ENCODE measurements around the gene RBM4.

Gene RBM4

DNA sequence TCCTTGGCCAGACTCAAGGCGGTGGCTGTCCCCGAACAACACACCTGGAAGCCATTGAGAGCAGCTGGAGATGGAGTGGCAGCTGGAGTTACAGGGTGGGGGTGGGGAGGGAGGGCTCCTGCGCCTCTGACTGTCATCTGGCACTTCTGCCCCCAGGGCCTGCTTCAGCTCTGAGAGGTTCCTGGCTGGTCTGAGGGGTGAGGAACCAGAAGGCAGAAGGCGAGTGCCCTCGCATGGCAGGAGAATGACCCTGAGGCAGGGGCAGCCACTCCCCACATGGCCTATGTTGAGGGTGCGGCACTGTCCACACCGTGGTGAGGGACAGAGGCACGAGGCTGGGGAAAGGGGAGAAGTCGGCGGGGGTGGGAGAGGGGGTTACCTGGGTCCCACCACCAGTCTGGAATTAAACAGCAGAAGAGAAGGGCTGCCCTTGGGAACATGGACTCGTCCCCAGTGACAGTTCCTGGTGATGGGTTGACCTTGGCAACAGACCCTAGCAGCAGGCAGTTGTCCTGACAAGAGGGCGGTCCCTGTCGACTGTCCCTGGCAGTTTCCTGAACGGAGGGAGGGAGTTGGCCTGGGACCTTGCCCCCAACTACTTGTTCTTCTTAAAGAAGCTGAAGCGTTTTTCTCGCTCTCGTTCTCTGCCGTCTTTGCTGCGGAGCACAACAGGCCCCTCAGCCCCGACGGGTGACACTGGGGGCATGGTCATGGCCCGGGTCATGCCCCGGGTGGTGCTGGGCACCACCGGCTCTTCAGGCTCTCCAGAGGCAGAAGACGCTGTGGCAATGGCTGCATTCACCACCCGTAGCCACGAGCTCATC, 47.0 kb downstream of the RBM4 start:
- Histone ChIP-seq H3K79me2 (ENCODE audit: insufficient read depth, low read length) (no peaks in the 10 kb centered on the region), H3K4me3 (ENCODE audit: low read depth, low read length, poor library complexity, severe bottlenecking) (no peak overlapping the region), H3K36me3 (ENCODE audit: insufficient read depth, low read length) (peaks cover 28% of the 10 kb centered on the region), H3K4me2 (ENCODE audit: low read length) (no peak overlapping the region), H3K4me1 (ENCODE audit: insufficient read depth, low read length, severe bottlenecking) (no peaks in the 10 kb centered on the region), H3K9ac (ENCODE audit: low read length) (no peak overlapping the region), H3K27ac (ENCODE audit: low read depth, low read length, poor library complexity, severe bottlenecking) (no peak overlapping the region), H3K27me3 (ENCODE audit: insufficient read depth, low read length) (no peaks in the 10 kb centered on the region), H3F3A (ENCODE audit: insufficient read depth, low read length) (no peaks in the 10 kb centered on the region), H3K9me3 (ENCODE audit: low read length) (peaks cover 5% of the 10 kb centered on the region; the same call in 1 of the 2 replicates), H3K9me2 (ENCODE audit: low read depth, low read length) (no peaks in the 10 kb centered on the region), H2AFZ (ENCODE audit: low read length) (no peak overlapping the region), H4K20me1 (ENCODE audit: insufficient read depth, low read length) (no peaks in the 10 kb centered on the region)
- no peak for TF ChIP-seq EZH2 (IDR thresholded peaks at IDR 0.05; ENCODE audit: borderline replicate concordance, low read length)
- TF ChIP-seq, protein P1, sequence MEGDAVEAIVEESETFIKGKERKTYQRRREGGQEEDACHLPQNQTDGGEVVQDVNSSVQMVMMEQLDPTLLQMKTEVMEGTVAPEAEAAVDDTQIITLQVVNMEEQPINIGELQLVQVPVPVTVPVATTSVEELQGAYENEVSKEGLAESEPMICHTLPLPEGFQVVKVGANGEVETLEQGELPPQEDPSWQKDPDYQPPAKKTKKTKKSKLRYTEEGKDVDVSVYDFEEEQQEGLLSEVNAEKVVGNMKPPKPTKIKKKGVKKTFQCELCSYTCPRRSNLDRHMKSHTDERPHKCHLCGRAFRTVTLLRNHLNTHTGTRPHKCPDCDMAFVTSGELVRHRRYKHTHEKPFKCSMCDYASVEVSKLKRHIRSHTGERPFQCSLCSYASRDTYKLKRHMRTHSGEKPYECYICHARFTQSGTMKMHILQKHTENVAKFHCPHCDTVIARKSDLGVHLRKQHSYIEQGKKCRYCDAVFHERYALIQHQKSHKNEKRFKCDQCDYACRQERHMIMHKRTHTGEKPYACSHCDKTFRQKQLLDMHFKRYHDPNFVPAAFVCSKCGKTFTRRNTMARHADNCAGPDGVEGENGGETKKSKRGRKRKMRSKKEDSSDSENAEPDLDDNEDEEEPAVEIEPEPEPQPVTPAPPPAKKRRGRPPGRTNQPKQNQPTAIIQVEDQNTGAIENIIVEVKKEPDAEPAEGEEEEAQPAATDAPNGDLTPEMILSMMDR (IDR thresholded peaks at IDR 0.05; ENCODE audit: low read length), result no peak

DNA sequence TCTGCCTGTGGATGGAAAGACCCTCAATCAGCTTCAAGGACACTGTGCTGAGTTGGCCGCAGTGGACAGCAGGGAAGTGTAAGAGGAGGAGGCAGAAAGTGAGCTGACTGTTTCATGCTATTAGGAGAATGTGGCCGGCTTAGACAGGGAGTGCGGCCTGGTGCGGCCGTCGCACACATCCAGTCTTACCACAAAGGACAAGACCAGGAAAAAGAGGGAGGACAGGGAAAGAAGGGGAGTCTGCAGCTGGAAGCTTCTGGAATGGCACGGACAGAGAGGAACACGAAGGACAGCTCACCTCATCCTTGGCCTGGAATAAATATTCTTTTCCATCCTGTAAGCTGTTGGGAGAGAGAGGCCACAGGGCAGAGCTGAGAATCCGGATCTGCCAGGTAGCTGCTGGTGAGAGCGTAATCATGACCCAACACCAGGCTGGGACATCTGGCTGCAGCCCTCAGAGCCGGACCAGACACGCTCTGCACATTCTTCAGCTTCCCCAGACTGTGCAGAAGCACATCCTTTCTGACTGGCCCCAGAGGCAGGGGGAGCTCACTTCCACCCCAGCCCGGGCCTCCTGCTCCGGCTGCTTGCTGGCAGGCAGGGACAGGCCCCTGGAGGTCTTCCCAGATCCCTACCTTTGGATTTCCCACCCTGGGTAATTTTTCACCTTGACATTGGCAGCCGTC, 47.7 kb downstream of the RBM4 start:
- Histone ChIP-seq H3K4me3 (ENCODE audit: low read depth, low read length, poor library complexity, severe bottlenecking) (no peak overlapping the region), H3K36me3 (ENCODE audit: insufficient read depth, low read length) (peaks cover 30% of the 10 kb centered on the region), H2AFZ (ENCODE audit: low read length) (no peak overlapping the region), H3K4me2 (ENCODE audit: low read length) (no peak overlapping the region), H3K79me2 (ENCODE audit: insufficient read depth, low read length) (no peaks in the 10 kb centered on the region), H3K9me2 (ENCODE audit: low read depth, low read length) (no peaks in the 10 kb centered on the region), H3K4me1 (ENCODE audit: insufficient read depth, low read length, severe bottlenecking) (no peaks in the 10 kb centered on the region), H3F3A (ENCODE audit: insufficient read depth, low read length) (no peaks in the 10 kb centered on the region), H3K27me3 (ENCODE audit: insufficient read depth, low read length) (no peaks in the 10 kb centered on the region), H4K20me1 (ENCODE audit: insufficient read depth, low read length) (no peaks in the 10 kb centered on the region), H3K9me3 (ENCODE audit: low read length) (peaks cover 3% of the 10 kb centered on the region; the same call in 1 of the 2 replicates), H3K9ac (ENCODE audit: low read length) (no peak overlapping the region), H3K27ac (ENCODE audit: low read depth, low read length, poor library complexity, severe bottlenecking) (no peak overlapping the region)
- no peak for TF ChIP-seq EZH2 (IDR thresholded peaks at IDR 0.05; ENCODE audit: borderline replicate concordance, low read length)
- TF ChIP-seq, protein P1 (IDR thresholded peaks at IDR 0.05; ENCODE audit: low read length), result no peak

DNA sequence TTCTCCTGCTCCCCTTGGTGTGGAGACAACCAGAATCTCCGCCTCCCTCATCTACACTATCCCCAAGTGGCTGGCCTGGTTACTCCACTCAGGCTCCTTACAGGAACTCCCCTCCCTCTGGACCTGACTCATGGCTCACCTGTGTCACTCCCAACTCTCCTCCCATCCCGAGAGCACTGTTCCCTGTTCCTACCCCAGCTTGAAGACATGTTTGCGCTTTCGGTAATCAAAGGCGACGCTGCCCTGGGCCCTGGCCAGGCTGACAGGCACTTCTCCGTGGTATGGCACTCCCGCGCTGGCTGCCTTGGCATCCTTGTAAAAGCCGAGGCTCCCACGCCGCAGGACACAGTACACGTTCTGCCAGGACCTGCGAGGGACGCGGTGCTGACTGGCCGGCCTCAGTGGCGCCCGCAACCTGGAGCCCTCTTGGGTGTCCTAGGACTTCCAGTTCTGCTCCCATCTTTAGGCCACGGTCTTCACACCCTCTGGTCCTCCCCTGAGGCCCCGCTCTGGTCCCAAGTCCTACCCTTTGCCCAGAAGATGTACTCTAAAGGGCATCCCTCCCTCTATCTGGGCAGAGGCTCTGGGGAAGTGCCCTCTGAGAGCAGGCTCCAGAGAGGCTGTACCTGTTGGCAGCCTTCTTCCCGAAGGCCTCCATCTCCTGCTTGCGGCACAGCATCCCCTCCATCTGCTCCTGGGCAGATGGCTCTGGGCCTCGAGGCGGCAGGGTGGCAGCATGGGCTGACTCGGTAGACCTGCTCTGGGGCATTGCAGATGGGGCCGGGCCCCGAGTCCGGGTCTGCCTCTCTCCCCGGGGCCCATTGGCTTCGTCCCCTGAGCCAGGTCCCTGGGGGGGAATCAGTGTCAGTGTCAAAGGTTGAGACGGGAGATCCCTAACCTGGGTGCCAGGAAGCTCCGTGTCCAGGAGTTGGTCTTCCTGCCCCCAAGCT, 48.6 kb downstream of the RBM4 start:
- Histone ChIP-seq H3K36me3 (ENCODE audit: insufficient read depth, low read length) (peaks cover 38% of the 10 kb centered on the region), H3K9me2 (ENCODE audit: low read depth, low read length) (no peaks in the 10 kb centered on the region)

More for the DNA sequence above, 48.6 kb downstream of the RBM4 start:
- Histone ChIP-seq H3K27ac (ENCODE audit: low read depth, low read length, poor library complexity, severe bottlenecking) (no peak overlapping the region), H2AFZ (ENCODE audit: low read length) (no peak overlapping the region), H3K27me3 (ENCODE audit: insufficient read depth, low read length) (no peaks in the 10 kb centered on the region), H4K20me1 (ENCODE audit: insufficient read depth, low read length) (no peaks in the 10 kb centered on the region), H3K79me2 (ENCODE audit: insufficient read depth, low read length) (no peaks in the 10 kb centered on the region), H3K4me2 (ENCODE audit: low read length) (no peak overlapping the region), H3K9me3 (ENCODE audit: low read length) (no peaks in the 10 kb centered on the region), H3K9ac (ENCODE audit: low read length) (no peak overlapping the region), H3K4me3 (ENCODE audit: low read depth, low read length, poor library complexity, severe bottlenecking) (no peak overlapping the region), H3F3A (ENCODE audit: insufficient read depth, low read length) (no peaks in the 10 kb centered on the region), H3K4me1 (ENCODE audit: insufficient read depth, low read length, severe bottlenecking) (no peaks in the 10 kb centered on the region)
- TF ChIP-seq, protein P1 (IDR thresholded peaks at IDR 0.05; ENCODE audit: low read length), result no peak
- TF ChIP-seq EZH2 (IDR thresholded peaks at IDR 0.05; ENCODE audit: borderline replicate concordance, low read length), result no peak

Measured in OCI-LY1 (cell line).